ENCODE data around the gene PCDH9.

PCDH9 gene

GRCh38 chr13:67158903-67159302 is 71.2 kb downstream of the PCDH9 start:
- DNase-seq, result no peak

- no peak for DNase-seq
Measured at GRCh38 chr13:67156723-67157060, 73.4 kb downstream of the PCDH9 start.

DNA sequence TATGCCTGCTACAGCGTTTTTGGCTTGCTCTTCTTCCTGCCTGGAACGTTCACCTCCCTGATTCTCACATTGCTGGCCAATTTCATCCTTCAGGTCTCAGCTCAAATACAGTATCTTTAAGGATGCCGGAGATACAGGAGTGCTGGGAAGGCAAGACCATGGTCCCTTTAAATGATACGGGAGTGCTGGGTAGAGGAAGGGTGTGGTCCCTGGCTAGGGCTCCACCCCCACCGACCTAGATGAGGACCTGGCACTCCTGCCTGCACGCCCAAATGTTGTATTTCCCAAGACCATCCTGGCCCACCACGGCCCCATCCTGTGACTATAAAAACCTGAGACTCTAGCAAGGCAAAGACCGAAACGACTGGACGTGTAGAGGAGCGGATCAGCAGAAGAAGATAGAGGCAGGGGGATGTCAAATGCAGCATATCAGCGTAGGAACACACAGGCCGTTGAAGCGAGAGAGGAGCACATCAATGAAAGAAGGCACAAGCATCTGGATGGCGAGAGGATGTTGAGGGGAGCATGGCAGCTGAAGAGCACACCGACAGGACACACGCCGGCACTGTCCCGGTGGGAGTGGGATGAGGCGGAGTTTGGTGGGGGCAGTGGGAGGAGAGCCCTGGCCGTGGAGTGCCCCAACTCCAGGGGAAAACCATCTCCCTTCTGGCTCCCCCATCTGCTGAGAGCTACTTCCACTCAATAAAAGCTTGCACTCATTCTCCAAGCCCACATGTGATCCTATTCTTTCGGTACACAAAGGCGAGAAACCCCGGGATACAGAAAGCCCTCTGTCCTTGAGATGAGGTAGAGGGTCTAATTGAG is 74.0 kb downstream of the PCDH9 start:
- no peak for DNase-seq

GRCh38 chr13:67152085-67152484 is 78.1 kb downstream of the PCDH9 start:
- no peak for DNase-seq

- DNase-seq, result no peak
Measured at GRCh38 chr13:67151652-67152051, 78.5 kb downstream of the PCDH9 start.

- no peak for DNase-seq
Measured at GRCh38 chr13:67150608-67151007, 79.5 kb downstream of the PCDH9 start.

GRCh38 chr13:67148161-67148571 is 82.0 kb downstream of the PCDH9 start:
- no peak for DNase-seq

DNA sequence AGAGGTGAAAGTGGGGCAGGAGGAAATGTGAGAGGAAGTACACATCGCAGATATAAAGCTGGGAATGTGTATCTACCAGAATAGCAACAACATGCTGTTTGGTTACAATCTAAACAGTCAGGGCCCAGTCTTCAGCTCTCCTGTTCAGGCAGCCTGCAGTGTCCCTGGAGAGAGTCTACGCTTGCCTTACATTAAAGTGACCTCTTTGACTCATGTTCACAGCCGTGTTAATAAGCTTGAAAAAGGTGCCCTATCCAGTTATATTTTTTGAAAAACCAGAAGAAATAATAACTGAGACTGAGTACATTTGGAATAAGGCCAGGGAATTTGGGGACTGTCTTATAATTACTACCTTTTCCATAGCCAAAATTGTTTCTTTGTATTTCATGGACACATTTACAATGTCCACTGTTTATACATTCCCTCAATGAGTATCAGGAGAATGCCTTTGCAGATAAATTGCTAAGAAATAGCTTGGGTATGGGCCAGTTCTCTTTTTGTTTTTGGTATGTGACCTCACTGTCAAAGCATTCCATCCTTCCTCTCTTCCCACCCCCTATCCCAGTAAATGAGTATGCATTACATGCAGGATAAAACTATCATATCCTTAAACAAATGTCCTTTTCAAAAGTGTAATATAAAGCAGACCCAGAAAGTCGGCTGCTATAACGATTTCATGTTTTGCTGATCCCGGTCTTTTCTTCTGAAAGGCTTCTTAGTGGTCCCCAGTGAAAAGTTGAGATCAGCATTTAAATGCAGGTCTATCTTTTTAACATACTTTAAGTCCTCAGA is 82.6 kb downstream of the PCDH9 start:
- DNase-seq, result no peak

DNA sequence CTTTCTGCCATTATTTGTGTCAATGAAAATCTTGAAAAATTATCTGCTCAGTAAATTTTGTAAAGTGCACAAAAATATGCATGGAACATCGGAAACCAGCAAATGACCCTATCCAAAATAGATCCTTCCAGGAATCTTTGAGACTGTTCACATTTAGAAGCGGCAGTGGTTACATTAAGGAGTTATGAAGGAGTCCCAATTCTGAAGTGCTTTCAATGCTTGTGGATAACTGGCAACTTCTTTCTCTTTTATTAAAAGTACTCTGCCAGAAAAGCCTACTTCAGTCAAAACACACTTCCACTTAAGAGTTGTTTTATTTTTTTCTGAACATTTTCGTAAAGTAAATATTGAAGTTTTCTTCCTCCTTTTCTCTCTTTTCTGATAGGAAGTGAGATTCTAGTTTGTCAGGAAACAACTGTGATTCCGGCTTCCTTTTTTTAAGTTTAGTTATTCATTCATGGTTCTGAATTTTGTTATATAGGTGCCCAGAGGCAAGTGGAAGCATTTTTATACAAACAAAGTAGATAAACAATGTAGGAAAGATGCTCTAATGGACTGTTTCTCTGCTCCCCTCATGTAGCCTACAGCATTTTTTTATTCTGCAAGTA is 83.5 kb downstream of the PCDH9 start:
- DNase-seq, result no peak

- DNase-seq, result no peak
Measured at GRCh38 chr13:67145950-67146349, 84.2 kb downstream of the PCDH9 start.

GRCh38 chr13:67143544-67144115 is 86.5 kb downstream of the PCDH9 start:
- no peak for DNase-seq

- no peak for DNase-seq
Measured at GRCh38 chr13:67140006-67140405, 90.1 kb downstream of the PCDH9 start.

- no peak for DNase-seq
Measured at GRCh38 chr13:67139551-67139950, 90.6 kb downstream of the PCDH9 start.

DNA sequence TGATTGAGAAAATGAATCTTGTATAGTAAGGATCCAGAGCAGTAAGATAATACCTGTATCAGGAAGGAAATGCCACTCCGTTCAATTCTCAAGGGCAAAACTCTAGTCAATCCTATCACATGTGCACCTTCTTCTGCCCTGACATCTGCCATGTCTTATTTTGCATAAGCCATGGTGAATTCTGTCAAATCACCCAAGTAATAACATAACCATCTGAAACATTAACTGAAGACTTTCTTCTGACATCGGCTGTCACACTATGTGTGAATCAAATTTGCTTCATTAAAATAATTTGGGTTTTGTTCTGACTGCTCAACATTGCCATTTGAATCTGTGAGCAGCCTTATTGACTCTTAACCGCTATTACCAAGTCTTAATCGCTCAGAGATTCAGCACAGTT is 91.2 kb downstream of the PCDH9 start:
- no peak for DNase-seq

DNA sequence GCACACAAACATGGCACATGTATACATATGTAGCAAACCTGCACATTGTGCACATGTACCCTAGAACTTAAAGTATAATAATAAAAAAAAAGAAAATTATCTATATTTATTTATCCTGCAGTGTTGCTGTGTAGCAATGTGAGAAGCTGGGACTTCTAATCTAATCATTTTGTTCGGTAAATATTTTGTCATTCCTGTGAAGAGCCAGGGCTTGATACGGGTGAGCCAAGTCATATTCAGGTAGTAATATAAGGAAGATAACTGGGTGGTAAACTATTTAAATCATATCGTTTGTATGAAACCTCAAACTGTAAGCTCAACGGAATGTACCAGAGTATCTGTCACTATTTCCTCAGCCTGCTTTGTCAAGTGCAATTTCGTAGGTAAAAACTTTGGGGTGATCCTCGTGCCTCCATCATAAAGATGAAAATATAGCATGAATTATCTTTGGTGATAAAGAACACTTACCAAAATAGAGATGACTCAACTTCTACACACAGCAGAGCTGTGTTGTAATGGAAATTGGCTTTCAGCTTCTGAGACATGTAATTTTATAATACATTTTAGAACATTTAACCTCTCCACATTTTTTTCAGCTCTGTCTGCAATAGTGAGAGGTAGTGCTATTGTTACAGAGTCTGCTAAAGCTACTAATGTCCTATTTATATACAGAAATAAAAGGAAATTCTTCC is 92.9 kb downstream of the PCDH9 start:
- DNase-seq, result no peak

- no peak for DNase-seq
Measured at GRCh38 chr13:67136157-67136556, 94.0 kb downstream of the PCDH9 start.

DNA sequence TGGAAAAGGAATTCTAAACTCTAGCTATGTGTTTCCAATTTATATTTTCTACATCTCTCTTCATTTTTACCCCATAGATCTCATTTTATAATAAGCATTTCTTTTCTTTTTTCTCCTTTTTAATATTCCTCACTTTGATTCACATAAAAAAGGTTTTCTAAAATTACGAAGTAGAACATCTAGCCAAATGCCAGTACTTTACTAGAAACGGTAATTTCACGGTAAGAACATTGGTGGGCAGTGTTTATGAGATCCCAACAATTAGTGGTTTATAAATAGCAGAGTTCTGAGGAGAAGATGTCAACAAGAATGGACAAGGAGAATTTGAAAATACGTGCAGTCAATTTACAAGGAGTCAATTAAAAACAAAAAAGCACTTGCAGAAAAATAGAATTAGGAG is 94.8 kb downstream of the PCDH9 start:
- no peak for DNase-seq

DNA sequence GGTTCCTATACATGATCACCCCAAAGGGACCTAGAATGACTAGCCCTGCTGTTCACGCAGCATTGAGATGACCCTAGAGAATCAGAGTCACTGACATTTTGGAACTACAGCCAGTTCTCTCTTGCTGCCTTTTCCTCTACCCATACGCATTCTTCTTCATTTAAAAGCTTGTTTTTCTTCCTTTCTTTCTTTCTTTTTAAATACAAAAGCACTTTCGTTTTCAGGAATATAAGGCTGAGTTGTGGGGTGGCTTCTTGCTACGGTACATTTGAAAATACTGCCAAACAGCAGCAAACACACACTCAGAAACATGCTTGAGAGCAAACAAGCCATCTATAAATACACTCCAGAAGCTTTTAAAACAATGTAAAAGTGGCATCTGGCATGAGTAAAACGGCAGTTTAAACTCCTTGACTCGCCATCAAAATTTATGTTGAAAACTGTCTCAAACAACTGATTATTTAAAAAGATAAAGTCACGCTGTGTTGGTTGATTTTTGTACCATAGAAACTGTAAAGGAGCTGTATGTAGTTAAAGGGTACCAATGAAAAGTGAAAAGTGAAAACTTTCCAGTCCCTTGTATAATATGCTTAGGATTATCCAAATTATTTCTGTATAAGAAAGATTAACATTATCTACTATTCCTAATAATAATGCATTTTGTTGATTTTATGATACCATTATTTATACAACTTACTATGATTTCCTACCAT is 95.6 kb downstream of the PCDH9 start:
- no peak for DNase-seq

DNA sequence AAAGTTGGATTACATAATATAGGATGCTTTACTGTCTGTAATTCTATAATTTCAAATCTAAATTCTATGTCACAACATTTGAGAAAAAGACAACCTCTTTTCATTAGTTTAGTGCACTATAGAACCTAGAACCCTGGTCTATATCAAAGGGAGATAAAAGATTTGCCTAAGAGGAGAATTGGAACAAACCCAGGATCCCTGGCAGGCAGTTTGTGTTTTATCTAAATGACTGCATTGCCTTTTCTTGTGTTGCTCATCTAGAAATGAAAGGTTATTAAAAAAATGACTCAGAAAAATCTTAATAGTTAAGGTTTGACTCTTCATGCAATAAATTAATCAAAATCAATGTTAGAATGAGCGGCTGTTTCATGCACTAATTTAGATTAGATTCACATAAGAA is 96.7 kb downstream of the PCDH9 start:
- DNase-seq, result no peak

- no peak for DNase-seq
Measured at GRCh38 chr13:67131393-67131792, 98.7 kb downstream of the PCDH9 start.

DNA sequence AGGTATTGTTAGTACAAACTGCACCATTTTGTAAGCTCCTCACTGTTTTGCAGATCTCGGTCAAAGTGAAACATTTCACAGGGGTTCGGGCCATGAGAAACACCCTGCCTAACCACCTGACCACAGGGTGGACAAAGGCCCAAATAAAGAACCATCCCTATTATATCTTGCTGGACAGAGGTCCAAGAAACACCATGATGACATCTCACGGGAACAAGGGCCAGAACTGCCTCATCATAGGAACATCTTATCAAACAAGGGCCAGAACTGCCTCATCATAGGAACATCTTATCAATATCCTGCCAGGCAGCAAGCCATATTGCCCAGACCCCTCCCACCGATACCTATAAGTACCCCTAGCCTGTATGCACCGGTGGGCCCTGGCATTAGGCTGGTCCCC is 99.7 kb downstream of the PCDH9 start:
- no peak for DNase-seq

GRCh38 chr13:67128136-67128535 is 102.0 kb downstream of the PCDH9 start:
- DNase-seq, result no peak

All from stimulated activated CD4-positive, alpha-beta T cell treated with anti-CD3 and anti-CD28 coated beads, Interleukin-2, amount 100 ng/mL, for 48 hours (primary cell).